Neural cell (in vitro differentiated cells): ENCODE measurements around the gene L3MBTL4. TPM values are rescaled to one million over a fixed set of nuclear protein-coding genes. Genes with fewer than 3 reads are reported as not detected.

Experiments used
- H2AFZ ChIP-seq: fragments of 200-600, 300-800 bp; sonication (generic), shearing (Covaris generic); 2 replicates; pipeline ENCODE4 v1.6.0; 2014; ENCODE audit warnings: low read depth, mild to moderate bottlenecking, antibody characterized with exemption, low read length, moderate library complexity
- H3F3A ChIP-seq: fragments of 200-600 bp; shearing (Covaris generic); 2 replicates; pipeline ENCODE4 v1.6.1; 2016; ENCODE audit warnings: mild to moderate bottlenecking, moderate library complexity, mixed read lengths, antibody characterized with exemption, low read length; ENCODE audit not compliant: insufficient read depth, poor library complexity, severe bottlenecking
- H3K27ac ChIP-seq: fragments of 200-600, 300-800 bp; sonication (generic), shearing (Covaris generic); 2 replicates; pipeline ENCODE4 v1.5.1; 2014; ENCODE audit warnings: mild to moderate bottlenecking, low read length, moderate library complexity
- H3K27me3 ChIP-seq: fragments of 300-800, 200-600 bp; sonication (generic), shearing (Covaris generic); 2 replicates; pipeline ENCODE4 v1.6.0; 2014; ENCODE audit warnings: mild to moderate bottlenecking, low read depth, low read length, moderate library complexity; ENCODE audit not compliant: insufficient read depth
- H3K36me3 ChIP-seq: fragments of 300-800, 200-600 bp; sonication (generic), shearing (Covaris generic); 2 replicates; pipeline ENCODE4 v1.5.1; 2014; ENCODE audit warnings: mild to moderate bottlenecking, antibody characterized with exemption, low read length, moderate library complexity; ENCODE audit not compliant: insufficient read depth
- H3K4me2 ChIP-seq: fragments of 300-800, 200-600 bp; sonication (generic), shearing (Covaris generic); 2 replicates; pipeline ENCODE4 v1.6.0; 2014; ENCODE audit warnings: mild to moderate bottlenecking, low read length
- H3K4me3 ChIP-seq: fragments of 300-800, 200-600 bp; sonication (generic), shearing (Covaris generic); 2 replicates; pipeline ENCODE4 v1.5.1; 2014; ENCODE audit warnings: mild to moderate bottlenecking, low read length, moderate library complexity
- H3K79me2 ChIP-seq: fragments of 200-600 bp; shearing (Covaris generic); replicated peaks from 2 replicates; pipeline ENCODE4 v1.6.0; 2014; ENCODE audit warnings: mild to moderate bottlenecking, low read length, moderate library complexity; ENCODE audit not compliant: insufficient read depth
- H3K9ac ChIP-seq: fragments of 300-800, 200-600 bp; sonication (generic), shearing (Covaris generic); 2 replicates; pipeline ENCODE4 v1.6.1; 2016; ENCODE audit warnings: mild to moderate bottlenecking, low read length, mixed read lengths
- H3K9me2 ChIP-seq: fragments of 200-600 bp; shearing (Covaris generic); 2 replicates; pipeline ENCODE4 v1.6.1; 2016; ENCODE audit warnings: mild to moderate bottlenecking, low read length, mixed read lengths; ENCODE audit not compliant: insufficient read depth
- H3K9me3 ChIP-seq: fragments of 200-600, 300-800 bp; sonication (generic), shearing (Covaris generic); 2 replicates; pipeline ENCODE4 v1.6.1; 2016; ENCODE audit warnings: mild to moderate bottlenecking, mixed run types, low read length, moderate library complexity, mixed read lengths
- H4K20me1 ChIP-seq: fragments of 200-600 bp; shearing (Covaris generic); 2 replicates; pipeline ENCODE4 v1.6.1; 2016; ENCODE audit warnings: mild to moderate bottlenecking, mixed run types; ENCODE audit not compliant: insufficient read depth
- EP300 ChIP-seq: fragments of 450-650 bp; conservative IDR thresholded peaks from 2 replicates; pipeline ENCODE4 v1.6.1; 2014; ENCODE audit warnings: antibody characterized with exemption, mild to moderate bottlenecking, moderate library complexity; ENCODE audit not compliant: poor library complexity, severe bottlenecking
- EZH2 ChIP-seq: fragments of 200-600, 300-800 bp; shearing (Covaris generic), sonication (generic); IDR thresholded peaks from 2 replicates; pipeline ENCODE4 v1.6.1; 2014; ENCODE audit warnings: antibody characterized with exemption, low read length, borderline replicate concordance, mild to moderate bottlenecking; ENCODE audit not compliant: insufficient read depth, poor library complexity, severe bottlenecking
- MXI1 ChIP-seq: fragments of 450-650 bp; conservative IDR thresholded peaks from 2 replicates; pipeline ENCODE4 v1.6.1; 2014; ENCODE audit warnings: antibody characterized with exemption, mild to moderate bottlenecking; ENCODE audit not compliant: poor library complexity, severe bottlenecking
- RAD21 ChIP-seq: fragments of 450-650 bp; conservative IDR thresholded peaks from 2 replicates; pipeline ENCODE4 v1.6.1; 2014; ENCODE audit warnings: antibody characterized with exemption, mild to moderate bottlenecking, moderate library complexity
- SMC3 ChIP-seq: fragments of 450-650 bp; conservative IDR thresholded peaks from 2 replicates; pipeline ENCODE4 v1.6.1; 2014; ENCODE audit warnings: antibody characterized with exemption, mild to moderate bottlenecking, moderate library complexity; ENCODE audit not compliant: poor library complexity
- TAF1 ChIP-seq: IDR thresholded peaks from 2 replicates; pipeline ENCODE4 v1.6.1; 2012; ENCODE audit warnings: low read depth
- polyA plus RNA-seq: library from polyadenylated mRNA; depleted of rRNA; stranded (reverse); fragments of >200 nt; gene quantifications from 2 replicates; pipeline ENCODE4 v1.2.3, GENCODE V29; 2014
- TF ChIP-seq, protein P1 (sequence below): fragments of 450-650 bp; IDR thresholded peaks from 2 replicates; pipeline ENCODE4 v1.5.1; 2014; ENCODE audit warnings: antibody characterized with exemption, mild to moderate bottlenecking, moderate library complexity; ENCODE audit not compliant: poor library complexity, severe bottlenecking
- TF ChIP-seq, protein P2 (sequence below): IDR thresholded peaks from 2 replicates; pipeline ENCODE4 v1.6.1; 2012; ENCODE audit warnings: borderline replicate concordance

L3MBTL4 gene
- polyA plus RNA-seq, 1 donor from 2014 or later: 0.90 TPM

- Histone ChIP-seq H3K27me3 (no peaks in the 10 kb centered on the region), H3K36me3 (no peaks in the 10 kb centered on the region), H3K79me2 (no peaks in the 10 kb centered on the region), H3K9me2 (no peaks in the 10 kb centered on the region), H3K27ac (no peak overlapping the region), H3K4me2 (no peak overlapping the region), H3K9me3 (no peaks in the 10 kb centered on the region), H3K4me3 (no peak overlapping the region), H3K9ac (no peak overlapping the region), H3F3A (no peaks in the 10 kb centered on the region), H2AFZ (no peak overlapping the region), H4K20me1 (no peaks in the 10 kb centered on the region)
- TF ChIP-seq RAD21 (no peak), EP300 (no peak), MXI1 (no peak), EZH2 (no peak), SMC3 (no peak), TAF1 (no peak)
Measured at GRCh38 chr18:6155707-6156106, 259.0 kb downstream of the L3MBTL4 start.

DNA sequence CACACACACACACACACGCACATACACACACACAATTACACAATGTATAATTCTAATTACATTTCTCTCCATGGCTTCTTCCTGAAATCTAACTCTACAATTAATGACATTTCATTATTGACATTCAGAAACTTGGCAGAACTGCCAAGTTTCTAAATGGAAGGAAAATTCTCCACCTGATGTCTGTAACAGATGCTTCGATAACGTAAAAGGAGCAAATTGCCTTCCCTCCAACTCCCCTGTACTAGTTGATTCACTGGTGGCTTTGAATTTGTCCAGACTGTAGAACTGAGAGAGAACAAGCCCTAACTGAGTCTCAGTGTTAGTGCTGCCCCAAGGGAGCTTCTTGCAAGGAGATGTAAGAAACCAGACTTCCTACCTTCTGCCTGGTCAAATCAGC lies 264.3 kb downstream of the L3MBTL4 start:
- H3F3A ChIP-seq: no peaks in the 10 kb centered on the region
- no peak overlapping the region for H2AFZ ChIP-seq
- no peak overlapping the region for H3K4me2 ChIP-seq
- no peaks in the 10 kb centered on the region for H3K9me3 ChIP-seq
- H3K27ac ChIP-seq: no peak overlapping the region
- H3K36me3 ChIP-seq: no peaks in the 10 kb centered on the region
- no peaks in the 10 kb centered on the region for H3K79me2 ChIP-seq
- no peak overlapping the region for H3K9ac ChIP-seq
- no peaks in the 10 kb centered on the region for H3K9me2 ChIP-seq
- no peaks in the 10 kb centered on the region for H4K20me1 ChIP-seq
- TF ChIP-seq EP300: no peak
- no peak for TF ChIP-seq SMC3
- TF ChIP-seq, protein P1, sequence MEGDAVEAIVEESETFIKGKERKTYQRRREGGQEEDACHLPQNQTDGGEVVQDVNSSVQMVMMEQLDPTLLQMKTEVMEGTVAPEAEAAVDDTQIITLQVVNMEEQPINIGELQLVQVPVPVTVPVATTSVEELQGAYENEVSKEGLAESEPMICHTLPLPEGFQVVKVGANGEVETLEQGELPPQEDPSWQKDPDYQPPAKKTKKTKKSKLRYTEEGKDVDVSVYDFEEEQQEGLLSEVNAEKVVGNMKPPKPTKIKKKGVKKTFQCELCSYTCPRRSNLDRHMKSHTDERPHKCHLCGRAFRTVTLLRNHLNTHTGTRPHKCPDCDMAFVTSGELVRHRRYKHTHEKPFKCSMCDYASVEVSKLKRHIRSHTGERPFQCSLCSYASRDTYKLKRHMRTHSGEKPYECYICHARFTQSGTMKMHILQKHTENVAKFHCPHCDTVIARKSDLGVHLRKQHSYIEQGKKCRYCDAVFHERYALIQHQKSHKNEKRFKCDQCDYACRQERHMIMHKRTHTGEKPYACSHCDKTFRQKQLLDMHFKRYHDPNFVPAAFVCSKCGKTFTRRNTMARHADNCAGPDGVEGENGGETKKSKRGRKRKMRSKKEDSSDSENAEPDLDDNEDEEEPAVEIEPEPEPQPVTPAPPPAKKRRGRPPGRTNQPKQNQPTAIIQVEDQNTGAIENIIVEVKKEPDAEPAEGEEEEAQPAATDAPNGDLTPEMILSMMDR: no peak
- no peak for TF ChIP-seq TAF1
- no peak for TF ChIP-seq EZH2
- no peak overlapping the region for H3K4me3 ChIP-seq
- no peaks in the 10 kb centered on the region for H3K27me3 ChIP-seq

DNA sequence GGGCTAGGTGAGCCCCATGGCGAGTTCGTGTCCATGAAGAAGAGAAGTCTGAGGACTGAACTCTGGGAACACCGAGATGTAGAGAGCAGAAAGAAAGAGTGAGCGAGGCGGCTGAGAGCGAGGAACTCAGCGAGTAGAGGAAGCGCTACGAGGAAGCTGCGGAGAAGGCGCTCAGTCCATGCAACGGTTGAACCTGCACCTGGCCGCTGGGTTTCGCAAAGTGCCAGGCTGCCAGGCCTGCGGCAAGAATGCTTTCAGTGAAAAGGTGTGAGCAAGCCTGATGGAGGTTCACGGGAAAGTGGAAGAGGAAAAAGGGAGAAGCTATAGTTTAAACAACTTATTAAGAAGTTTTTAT lies 268.4 kb downstream of the L3MBTL4 start:
- Histone ChIP-seq H2AFZ (no peak overlapping the region), H3K36me3 (no peaks in the 10 kb centered on the region), H3F3A (no peaks in the 10 kb centered on the region), H3K9me3 (no peaks in the 10 kb centered on the region), H4K20me1 (no peaks in the 10 kb centered on the region), H3K27me3 (no peaks in the 10 kb centered on the region), H3K4me2 (no peak overlapping the region), H3K4me3 (no peak overlapping the region), H3K9me2 (no peaks in the 10 kb centered on the region), H3K79me2 (no peaks in the 10 kb centered on the region), H3K9ac (no peak overlapping the region), H3K27ac (no peak overlapping the region)
- TF ChIP-seq, protein P2, sequence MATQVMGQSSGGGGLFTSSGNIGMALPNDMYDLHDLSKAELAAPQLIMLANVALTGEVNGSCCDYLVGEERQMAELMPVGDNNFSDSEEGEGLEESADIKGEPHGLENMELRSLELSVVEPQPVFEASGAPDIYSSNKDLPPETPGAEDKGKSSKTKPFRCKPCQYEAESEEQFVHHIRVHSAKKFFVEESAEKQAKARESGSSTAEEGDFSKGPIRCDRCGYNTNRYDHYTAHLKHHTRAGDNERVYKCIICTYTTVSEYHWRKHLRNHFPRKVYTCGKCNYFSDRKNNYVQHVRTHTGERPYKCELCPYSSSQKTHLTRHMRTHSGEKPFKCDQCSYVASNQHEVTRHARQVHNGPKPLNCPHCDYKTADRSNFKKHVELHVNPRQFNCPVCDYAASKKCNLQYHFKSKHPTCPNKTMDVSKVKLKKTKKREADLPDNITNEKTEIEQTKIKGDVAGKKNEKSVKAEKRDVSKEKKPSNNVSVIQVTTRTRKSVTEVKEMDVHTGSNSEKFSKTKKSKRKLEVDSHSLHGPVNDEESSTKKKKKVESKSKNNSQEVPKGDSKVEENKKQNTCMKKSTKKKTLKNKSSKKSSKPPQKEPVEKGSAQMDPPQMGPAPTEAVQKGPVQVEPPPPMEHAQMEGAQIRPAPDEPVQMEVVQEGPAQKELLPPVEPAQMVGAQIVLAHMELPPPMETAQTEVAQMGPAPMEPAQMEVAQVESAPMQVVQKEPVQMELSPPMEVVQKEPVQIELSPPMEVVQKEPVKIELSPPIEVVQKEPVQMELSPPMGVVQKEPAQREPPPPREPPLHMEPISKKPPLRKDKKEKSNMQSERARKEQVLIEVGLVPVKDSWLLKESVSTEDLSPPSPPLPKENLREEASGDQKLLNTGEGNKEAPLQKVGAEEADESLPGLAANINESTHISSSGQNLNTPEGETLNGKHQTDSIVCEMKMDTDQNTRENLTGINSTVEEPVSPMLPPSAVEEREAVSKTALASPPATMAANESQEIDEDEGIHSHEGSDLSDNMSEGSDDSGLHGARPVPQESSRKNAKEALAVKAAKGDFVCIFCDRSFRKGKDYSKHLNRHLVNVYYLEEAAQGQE: no peak
- TF ChIP-seq, protein P1: no peak
- no peak for TF ChIP-seq RAD21
